HUES6 (cell line): ENCODE data around the gene PLD3.
A peak's percentile ranks its signal among the peaks of the same experiment; 100 is the strongest.

Experiments
- H3K27ac ChIP-seq: 2 replicates; pipeline ENCODE4 v1.7.0; 2013; ENCODE audit warnings: low read depth, mild to moderate bottlenecking, low read length, inconsistent platforms
- H3K27me3 ChIP-seq: 2 replicates; pipeline ENCODE4 v1.6.1; 2013; ENCODE audit warnings: low read length; ENCODE audit not compliant: control insufficient read depth, insufficient read depth
- H3K36me3 ChIP-seq: 2 replicates; pipeline ENCODE4 v1.6.1; 2013; ENCODE audit warnings: low read length; ENCODE audit not compliant: control insufficient read depth, insufficient read depth
- H3K4me1 ChIP-seq: 2 replicates; pipeline ENCODE4 v1.6.1; 2013; ENCODE audit warnings: low read length; ENCODE audit not compliant: control insufficient read depth, insufficient read depth
- H3K4me3 ChIP-seq: 2 replicates; pipeline ENCODE4 v1.5.1; 2013; ENCODE audit warnings: low read depth, low read length
- H3K9ac ChIP-seq: one replicate; pipeline ENCODE4 v1.6.1; 2013; ENCODE audit warnings: mild to moderate bottlenecking, low read length
- H3K9me3 ChIP-seq: 2 replicates; pipeline ENCODE4 v1.6.1; 2013; ENCODE audit warnings: low read depth, low read length; ENCODE audit not compliant: control insufficient read depth, insufficient read depth

Gene PLD3

GRCh38 chr19:40392894-40393517, 44.5 kb downstream of the PLD3 start:
- no peaks in the 10 kb centered on the region for H3K36me3 ChIP-seq
- no peak overlapping the region for H3K27ac ChIP-seq
- no peak overlapping the region for H3K9ac ChIP-seq

GRCh38 chr19:40393894-40394815, 45.7 kb downstream of the PLD3 start:
- H3K36me3 ChIP-seq: no peaks in the 10 kb centered on the region
- H3K9ac ChIP-seq: no peak overlapping the region
- H3K27me3 ChIP-seq: peaks cover 30% of the 10 kb centered on the region
- H3K4me3 ChIP-seq: no peak overlapping the region
- peaks cover 6% of the 10 kb centered on the region for H3K4me1 ChIP-seq
- H3K27ac ChIP-seq: no peak overlapping the region
- H3K9me3 ChIP-seq: no peaks in the 10 kb centered on the region

More at GRCh38 chr19:40392894-40393517, 44.5 kb downstream of the PLD3 start:
- Histone ChIP-seq H3K4me1 (no peaks in the 10 kb centered on the region), H3K27me3 (peaks cover 24% of the 10 kb centered on the region), H3K9me3 (no peaks in the 10 kb centered on the region), H3K4me3 (no peak overlapping the region)

GRCh38 chr19:40394816-40395210, 46.3 kb downstream of the PLD3 start:
- H3K27ac ChIP-seq: no peak overlapping the region
- H3K9ac ChIP-seq: no peak overlapping the region
- H3K36me3 ChIP-seq: no peaks in the 10 kb centered on the region
- H3K9me3 ChIP-seq: no peaks in the 10 kb centered on the region
- peaks cover 6% of the 10 kb centered on the region for H3K4me1 ChIP-seq
- H3K4me3 ChIP-seq: no peak overlapping the region
- H3K27me3 ChIP-seq: peaks cover 33% of the 10 kb centered on the region

GRCh38 chr19:40395956-40396355, 47.5 kb downstream of the PLD3 start:
- H3K27ac ChIP-seq: no peak overlapping the region
- no peak overlapping the region for H3K9ac ChIP-seq
- no peaks in the 10 kb centered on the region for H3K9me3 ChIP-seq
- H3K27me3 ChIP-seq: peaks cover 33% of the 10 kb centered on the region
- no peak overlapping the region for H3K4me3 ChIP-seq
- H3K4me1 ChIP-seq: peaks cover 6% of the 10 kb centered on the region
- H3K36me3 ChIP-seq: no peaks in the 10 kb centered on the region

GRCh38 chr19:40396886-40397567, 48.5 kb downstream of the PLD3 start:
- Histone ChIP-seq H3K9ac (no peak overlapping the region), H3K4me1 (peaks cover 6% of the 10 kb centered on the region), H3K9me3 (no peaks in the 10 kb centered on the region), H3K4me3 (no peak overlapping the region), H3K36me3 (no peaks in the 10 kb centered on the region), H3K27ac (no peak overlapping the region), H3K27me3 (peaks cover 33% of the 10 kb centered on the region)

GRCh38 chr19:40397568-40397906, 49.0 kb downstream of the PLD3 start:
- H3K36me3 ChIP-seq: no peaks in the 10 kb centered on the region
- peaks cover 33% of the 10 kb centered on the region for H3K27me3 ChIP-seq
- H3K9me3 ChIP-seq: no peaks in the 10 kb centered on the region
- H3K27ac ChIP-seq: no peak overlapping the region
- no peak overlapping the region for H3K4me3 ChIP-seq
- peaks cover 6% of the 10 kb centered on the region for H3K4me1 ChIP-seq
- H3K9ac ChIP-seq: no peak overlapping the region

- peaks cover 33% of the 10 kb centered on the region for H3K27me3 ChIP-seq
- peak overlapping the region; percentile 19 for H3K4me3 ChIP-seq
Observed at GRCh38 chr19:40398417-40399131, 50.1 kb downstream of the PLD3 start.

GRCh38 chr19:40400559-40400958, 52.1 kb downstream of the PLD3 start:
- Histone ChIP-seq H3K9me3 (no peaks in the 10 kb centered on the region), H3K9ac (no peak overlapping the region)

More at GRCh38 chr19:40398417-40399131, 50.1 kb downstream of the PLD3 start:
- H3K9ac ChIP-seq: no peak overlapping the region
- no peak overlapping the region for H3K27ac ChIP-seq
- no peaks in the 10 kb centered on the region for H3K36me3 ChIP-seq
- no peaks in the 10 kb centered on the region for H3K9me3 ChIP-seq
- peaks cover 9% of the 10 kb centered on the region for H3K4me1 ChIP-seq

GRCh38 chr19:40403262-40403984, 54.9 kb downstream of the PLD3 start:
- Histone ChIP-seq H3K27ac (no peak overlapping the region), H3K36me3 (no peaks in the 10 kb centered on the region)

More at GRCh38 chr19:40400559-40400958, 52.1 kb downstream of the PLD3 start:
- Histone ChIP-seq H3K36me3 (no peaks in the 10 kb centered on the region), H3K27ac (no peak overlapping the region), H3K27me3 (peaks cover 33% of the 10 kb centered on the region), H3K4me3 (no peak overlapping the region), H3K4me1 (peaks cover 19% of the 10 kb centered on the region)

More at GRCh38 chr19:40403262-40403984, 54.9 kb downstream of the PLD3 start:
- peak overlapping the region; percentile 76 for H3K4me3 ChIP-seq
- H3K9me3 ChIP-seq: no peaks in the 10 kb centered on the region
- H3K4me1 ChIP-seq: peaks cover 20% of the 10 kb centered on the region
- peaks cover 5% of the 10 kb centered on the region for H3K27me3 ChIP-seq
- H3K9ac ChIP-seq: peak overlapping the region; percentile 28
